ENCODE results near the gene CAPS2. TPM values are rescaled to one million over a fixed set of nuclear protein-coding genes. Genes with fewer than 3 reads are reported as not detected.

The CAPS2 gene
- polyA plus RNA-seq, 1 experiment, result 1.9 TPM

- H3K9me3 ChIP-seq (ENCODE audit: control insufficient read depth, insufficient read depth, low read length), result no peaks in the 10 kb centered on the region
- TF ChIP-seq CTCF (IDR thresholded peaks at IDR 0.05; ENCODE audit: low read depth, low read length), result no peak
- ChIA-PET CTCF (no interaction called here), POLR2A (no interaction called here)
- no peak for DNase-seq (ENCODE audit: low read depth, low spot score)
- no peak overlapping the region for H3K27ac ChIP-seq (ENCODE audit: low read depth, low read length)
- H3K4me3 ChIP-seq (ENCODE audit: low read depth, low read length), result no peak overlapping the region
- no peaks in the 10 kb centered on the region for H3K27me3 ChIP-seq (ENCODE audit: control insufficient read depth, insufficient read depth, low read length)
Measured at GRCh38 chr12:75315518-75315917, 14.6 kb downstream of the CAPS2 start.

- no peak overlapping the region for H3K4me3 ChIP-seq (ENCODE audit: low read depth, low read length)
- POLR2A ChIA-PET, result no interaction called here
- H3K9me3 ChIP-seq (ENCODE audit: control insufficient read depth, insufficient read depth, low read length), result no peaks in the 10 kb centered on the region
- CTCF ChIA-PET, result no interaction called here
- H3K27ac ChIP-seq (ENCODE audit: low read depth, low read length), result no peak overlapping the region
- H3K27me3 ChIP-seq (ENCODE audit: control insufficient read depth, insufficient read depth, low read length), result no peaks in the 10 kb centered on the region
- TF ChIP-seq CTCF (IDR thresholded peaks at IDR 0.05; ENCODE audit: low read depth, low read length), result no peak
- no peak for DNase-seq (ENCODE audit: low read depth, low spot score)
Measured at GRCh38 chr12:75311369-75311768, 18.8 kb downstream of the CAPS2 start.

DNA sequence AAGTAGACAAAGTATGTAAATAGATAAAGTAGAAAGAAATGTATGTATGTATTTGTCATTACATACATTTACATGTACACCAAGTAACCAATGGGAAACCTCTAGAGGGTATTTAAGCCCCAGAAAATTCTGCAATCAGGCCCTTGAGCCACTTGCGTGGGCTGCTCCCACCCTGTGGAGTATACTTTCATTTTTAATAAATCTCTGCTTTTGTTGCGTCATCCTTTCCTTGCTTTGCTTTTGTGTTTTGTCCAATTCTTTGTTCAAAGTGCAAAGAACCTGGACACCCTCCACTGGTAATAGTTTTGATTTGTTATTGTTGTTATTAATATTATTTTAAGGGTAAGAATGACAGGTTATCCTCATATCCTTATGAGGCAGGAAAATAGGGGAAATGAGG is 21.8 kb downstream of the CAPS2 start:
- TF ChIP-seq CTCF (IDR thresholded peaks at IDR 0.05; ENCODE audit: low read depth, low read length), result no peak
- Histone ChIP-seq H3K27me3 (ENCODE audit: control insufficient read depth, insufficient read depth, low read length) (no peaks in the 10 kb centered on the region), H3K9me3 (ENCODE audit: control insufficient read depth, insufficient read depth, low read length) (peaks cover 4% of the 10 kb centered on the region; the same call in 1 of the 2 replicates), H3K27ac (ENCODE audit: low read depth, low read length) (no peak overlapping the region), H3K4me3 (ENCODE audit: low read depth, low read length) (no peak overlapping the region)
- ChIA-PET CTCF (interaction anchor here (0.8 kb wide), 1 partner anchor 20 kb away, joined by 3 read pairs; no protein-coding TSS in a partner anchor), POLR2A (no interaction called here)
- DNase-seq (ENCODE audit: low read depth, low spot score), result no peak

- Histone ChIP-seq H3K27ac (ENCODE audit: low read depth, low read length) (no peak overlapping the region), H3K27me3 (ENCODE audit: control insufficient read depth, insufficient read depth, low read length) (no peaks in the 10 kb centered on the region), H3K9me3 (ENCODE audit: control insufficient read depth, insufficient read depth, low read length) (peaks cover 4% of the 10 kb centered on the region; the same call in 1 of the 2 replicates), H3K4me3 (ENCODE audit: low read depth, low read length) (no peak overlapping the region)
- CTCF ChIA-PET, result no interaction called here
- POLR2A ChIA-PET, result no interaction called here
- TF ChIP-seq CTCF (IDR thresholded peaks at IDR 0.05; ENCODE audit: low read depth, low read length), result no peak
- no peak for DNase-seq (ENCODE audit: low read depth, low spot score)
Measured at GRCh38 chr12:75305412-75306332, 24.5 kb downstream of the CAPS2 start.

DNA sequence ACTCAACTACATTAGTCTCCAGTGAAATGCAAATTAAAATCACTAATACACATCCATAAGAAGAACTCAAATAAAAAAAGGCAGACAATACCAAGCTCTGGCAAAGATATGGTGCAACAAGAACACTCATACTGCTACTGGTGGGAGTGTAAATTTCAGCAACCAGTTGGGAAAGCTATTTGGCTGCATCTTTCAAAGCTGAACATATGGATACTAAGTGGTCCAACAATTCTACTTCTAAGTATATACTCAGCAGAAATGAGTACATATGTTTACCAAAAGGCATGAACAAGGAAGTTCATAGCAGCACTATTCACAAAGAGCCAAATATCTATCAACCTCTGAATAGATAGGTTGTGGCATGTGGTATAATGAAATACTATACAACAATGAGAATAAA is 27.3 kb downstream of the CAPS2 start:
- no peak overlapping the region for H3K4me3 ChIP-seq (ENCODE audit: low read depth, low read length)
- peaks cover 4% of the 10 kb centered on the region; the same call in 1 of the 2 replicates for H3K9me3 ChIP-seq (ENCODE audit: control insufficient read depth, insufficient read depth, low read length)
- no peak overlapping the region for H3K27ac ChIP-seq (ENCODE audit: low read depth, low read length)
- POLR2A ChIA-PET, result no interaction called here
- CTCF ChIA-PET, result no interaction called here
- no peak for DNase-seq (ENCODE audit: low read depth, low spot score)
- TF ChIP-seq CTCF (IDR thresholded peaks at IDR 0.05; ENCODE audit: low read depth, low read length), result no peak
- H3K27me3 ChIP-seq (ENCODE audit: control insufficient read depth, insufficient read depth, low read length), result no peaks in the 10 kb centered on the region
